GM18868 (cell line): ENCODE results near the gene IL20RA.
A peak's percentile ranks its signal among the peaks of the same experiment; 100 is the strongest.
"Not testable (repeated sequence)": the region's sequence is repeated elsewhere in the genome, so short reads cannot be mapped to it uniquely, and the experiment has no call there.

ENCODE experiments used
- ATAC-seq: cut with Tn5 transposase; IDR thresholded peaks from one replicate; pipeline ENCODE4 v1.9.1; 2021; ENCODE audit warnings: mild to moderate bottlenecking, moderate library complexity; ENCODE audit not compliant: unreplicated experiment

The IL20RA gene, protein sequence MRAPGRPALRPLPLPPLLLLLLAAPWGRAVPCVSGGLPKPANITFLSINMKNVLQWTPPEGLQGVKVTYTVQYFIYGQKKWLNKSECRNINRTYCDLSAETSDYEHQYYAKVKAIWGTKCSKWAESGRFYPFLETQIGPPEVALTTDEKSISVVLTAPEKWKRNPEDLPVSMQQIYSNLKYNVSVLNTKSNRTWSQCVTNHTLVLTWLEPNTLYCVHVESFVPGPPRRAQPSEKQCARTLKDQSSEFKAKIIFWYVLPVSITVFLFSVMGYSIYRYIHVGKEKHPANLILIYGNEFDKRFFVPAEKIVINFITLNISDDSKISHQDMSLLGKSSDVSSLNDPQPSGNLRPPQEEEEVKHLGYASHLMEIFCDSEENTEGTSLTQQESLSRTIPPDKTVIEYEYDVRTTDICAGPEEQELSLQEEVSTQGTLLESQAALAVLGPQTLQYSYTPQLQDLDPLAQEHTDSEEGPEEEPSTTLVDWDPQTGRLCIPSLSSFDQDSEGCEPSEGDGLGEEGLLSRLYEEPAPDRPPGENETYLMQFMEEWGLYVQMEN

GRCh38 chr6:137044366-137045221 lies at the start of gene IL20RA:
Gene IL20RA (minus strand): TSS chr6:137044965. CDS start chr6:137044728, 237 bp downstream.
- no peak for ATAC-seq

DNA sequence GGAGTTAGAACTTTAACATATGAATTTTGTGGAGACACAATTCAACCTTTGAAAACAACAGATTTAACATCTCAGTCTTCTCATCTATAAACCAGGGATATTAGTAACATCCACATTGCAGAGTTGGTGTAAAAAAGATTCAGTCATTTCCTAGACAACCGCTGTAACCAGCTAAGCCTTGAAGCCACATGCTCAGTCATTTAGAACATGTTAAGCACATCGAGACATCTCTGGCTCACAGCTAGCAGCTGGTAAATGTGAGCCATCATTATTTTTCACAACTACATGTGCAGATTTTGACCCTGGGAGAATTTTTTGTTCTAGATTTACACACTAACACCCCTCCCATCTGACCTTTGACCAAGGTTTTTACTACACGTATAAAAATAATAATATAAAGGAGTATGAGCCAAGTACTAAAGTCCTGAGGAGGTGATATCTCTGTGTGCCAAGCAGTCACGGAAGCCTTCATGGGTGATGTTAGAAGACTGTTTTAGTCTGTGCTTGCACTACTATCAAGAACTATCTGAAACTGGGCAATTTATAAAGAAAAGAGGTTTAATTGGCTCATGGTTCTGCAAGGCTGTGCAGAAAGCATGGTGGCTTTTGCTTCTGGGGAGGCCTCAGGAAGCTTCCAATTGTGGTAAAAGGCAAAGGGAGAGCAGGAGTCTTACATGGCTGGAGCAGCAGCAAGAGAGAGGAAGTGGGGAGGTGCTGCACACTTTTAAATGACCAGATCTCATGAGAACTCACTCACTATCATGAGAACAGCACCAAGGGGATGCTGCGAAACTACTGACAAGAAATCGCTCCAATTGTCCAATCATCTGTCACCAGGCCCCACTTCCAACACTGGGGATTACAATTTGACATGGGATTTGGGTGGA lies 48.7 kb upstream of the IL20RA start:
- ATAC-seq, result no peak

GRCh38 chr6:137092018-137092417 lies 47.3 kb upstream of the IL20RA start:
- no peak for ATAC-seq

DNA sequence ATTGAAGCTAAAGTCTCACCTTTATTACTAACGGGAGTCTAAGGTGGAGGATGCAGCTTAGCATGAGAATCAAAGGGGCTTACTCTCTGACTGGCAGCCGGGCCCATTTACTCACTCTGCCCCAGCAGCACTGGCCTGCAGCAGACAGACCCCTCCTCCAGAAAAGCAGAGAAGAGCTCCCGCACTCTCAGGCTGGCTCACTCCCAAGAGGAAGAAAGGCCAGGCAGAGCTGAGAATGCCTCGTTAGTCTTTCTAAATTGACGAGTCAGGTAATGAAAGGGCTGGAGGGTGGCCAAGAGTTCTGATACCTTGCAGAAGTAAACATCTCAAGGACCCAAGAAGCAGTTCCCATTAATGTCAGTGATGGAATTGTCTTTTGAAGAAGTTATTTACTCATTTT lies 44.5 kb upstream of the IL20RA start:
- ATAC-seq, result no peak

GRCh38 chr6:137087902-137088301 lies 43.1 kb upstream of the IL20RA start:
- no peak for ATAC-seq

GRCh38 chr6:137086031-137086430 lies 41.3 kb upstream of the IL20RA start:
- ATAC-seq, result no peak

DNA sequence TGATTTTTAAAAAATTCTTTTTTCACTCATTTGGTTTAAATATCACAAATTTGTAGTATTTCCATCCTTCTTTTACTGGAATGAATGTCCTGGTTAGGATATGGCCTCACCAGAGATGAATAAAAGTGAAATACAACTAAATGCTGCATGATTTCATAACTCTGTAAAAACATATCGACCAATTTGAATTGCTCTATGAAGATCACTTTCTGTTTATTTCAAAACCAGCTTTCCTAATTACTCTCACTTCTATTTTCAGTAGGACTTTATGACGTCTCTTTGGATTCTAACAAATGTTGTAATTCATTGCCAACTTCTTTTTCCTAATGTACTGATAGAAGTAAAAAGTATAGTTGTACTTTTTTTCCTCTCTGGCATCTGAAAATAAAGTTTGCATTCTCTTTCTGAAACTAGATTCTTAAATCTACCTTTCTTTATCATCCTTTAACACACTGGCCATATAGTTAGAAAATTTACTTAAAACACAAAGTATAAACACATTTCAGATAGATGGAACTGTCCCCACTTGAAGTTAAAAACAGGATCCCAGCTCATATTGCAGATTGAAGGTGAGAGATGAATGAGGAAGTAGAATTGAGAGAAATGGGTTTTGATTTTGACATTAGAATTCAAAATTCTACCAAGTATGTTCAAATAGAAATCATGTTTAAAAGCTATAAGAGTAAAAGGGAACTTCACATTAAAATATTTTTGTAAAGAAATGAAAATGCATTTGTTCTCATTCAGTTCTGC lies 40.3 kb upstream of the IL20RA start:
- no peak for ATAC-seq

GRCh38 chr6:137084090-137084489 lies 39.3 kb upstream of the IL20RA start:
- ATAC-seq, result no peak

GRCh38 chr6:137081997-137082396 lies 37.2 kb upstream of the IL20RA start:
- ATAC-seq, result no peak

DNA sequence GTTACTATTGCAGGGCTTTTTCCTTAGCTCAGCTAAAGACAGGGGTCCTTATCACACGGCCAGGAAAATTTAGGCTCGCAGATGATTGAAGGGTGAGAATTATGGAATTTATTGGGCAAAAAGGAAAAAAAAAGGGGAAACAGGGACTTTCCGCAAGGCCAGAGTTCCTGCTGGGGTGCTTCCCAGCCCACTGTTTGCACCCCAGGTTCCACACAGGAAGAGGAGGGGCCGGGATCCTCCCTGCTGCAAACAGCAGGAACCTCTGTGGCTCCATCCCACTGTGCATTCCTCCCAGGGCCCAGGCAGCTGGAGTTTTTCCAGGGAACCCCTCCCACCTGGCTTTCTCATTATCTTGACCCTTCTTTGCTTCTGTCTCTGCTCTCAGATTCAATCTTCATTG lies 35.9 kb upstream of the IL20RA start:
- no peak for ATAC-seq

- peak; percentile 100 for ATAC-seq
These were observed 31.7 kb upstream of the IL20RA start for GRCh38 chr6:137076277-137077068.

- not testable (repeated sequence) for ATAC-seq
These were observed 31.0 kb upstream of the IL20RA start for GRCh38 chr6:137075790-137076189.

- no peak for ATAC-seq
These were observed 25.5 kb upstream of the IL20RA start for GRCh38 chr6:137070303-137070702.

DNA sequence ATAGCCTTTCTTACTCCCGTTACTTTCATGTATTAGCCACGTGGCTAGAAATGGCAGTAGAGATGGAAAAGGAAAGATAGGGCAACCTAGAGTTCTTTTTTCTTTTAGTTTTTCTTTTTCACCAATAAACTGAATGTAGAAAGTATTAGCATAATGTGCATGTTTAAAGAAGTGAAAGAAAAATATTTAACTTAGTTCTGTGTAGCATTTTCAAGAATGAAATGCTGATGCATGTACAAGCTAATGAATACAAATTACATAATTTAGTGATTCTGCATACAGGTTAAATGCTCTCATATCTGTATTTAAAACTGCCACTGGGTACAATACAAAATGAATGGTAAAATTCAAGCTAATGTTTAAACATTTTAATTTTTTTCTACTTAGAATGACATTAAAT lies 22.6 kb upstream of the IL20RA start:
- no peak for ATAC-seq

- ATAC-seq, result no peak
These were observed 13.3 kb upstream of the IL20RA start for GRCh38 chr6:137058037-137058436.

DNA sequence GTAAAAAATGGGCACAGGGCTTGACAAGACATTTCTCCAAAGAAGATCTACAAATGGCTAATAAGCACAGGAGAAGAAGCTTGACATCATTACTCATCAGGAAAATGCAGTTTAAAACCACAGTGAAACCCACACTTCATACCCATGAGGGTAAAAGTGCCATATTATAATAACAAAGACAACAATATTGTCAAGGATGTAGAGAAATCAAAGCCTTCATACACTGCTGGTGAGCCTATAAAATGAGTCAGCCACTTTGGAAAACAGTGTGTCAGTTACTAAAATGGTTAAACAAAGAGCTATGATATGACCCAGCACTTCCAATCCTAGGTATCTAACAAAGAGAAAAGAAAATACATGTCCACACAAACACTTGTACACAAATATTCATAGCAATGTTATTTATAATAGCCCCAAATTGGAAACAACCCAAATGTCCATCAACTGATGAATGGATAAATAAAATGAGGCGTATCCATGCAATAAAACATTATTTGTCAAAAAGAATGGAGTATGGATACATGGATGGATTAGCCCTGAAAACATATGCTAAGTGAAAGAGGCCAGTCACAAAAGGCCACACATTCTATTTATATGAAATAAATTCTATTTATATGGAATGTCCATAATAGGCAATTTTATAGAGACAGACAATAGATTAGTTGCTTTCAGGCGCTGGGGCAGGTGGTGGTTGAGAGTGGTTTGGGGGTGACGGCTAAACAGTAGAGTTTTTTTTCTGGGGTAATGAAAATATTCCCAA lies 11.5 kb upstream of the IL20RA start:
- ATAC-seq, result no peak

DNA sequence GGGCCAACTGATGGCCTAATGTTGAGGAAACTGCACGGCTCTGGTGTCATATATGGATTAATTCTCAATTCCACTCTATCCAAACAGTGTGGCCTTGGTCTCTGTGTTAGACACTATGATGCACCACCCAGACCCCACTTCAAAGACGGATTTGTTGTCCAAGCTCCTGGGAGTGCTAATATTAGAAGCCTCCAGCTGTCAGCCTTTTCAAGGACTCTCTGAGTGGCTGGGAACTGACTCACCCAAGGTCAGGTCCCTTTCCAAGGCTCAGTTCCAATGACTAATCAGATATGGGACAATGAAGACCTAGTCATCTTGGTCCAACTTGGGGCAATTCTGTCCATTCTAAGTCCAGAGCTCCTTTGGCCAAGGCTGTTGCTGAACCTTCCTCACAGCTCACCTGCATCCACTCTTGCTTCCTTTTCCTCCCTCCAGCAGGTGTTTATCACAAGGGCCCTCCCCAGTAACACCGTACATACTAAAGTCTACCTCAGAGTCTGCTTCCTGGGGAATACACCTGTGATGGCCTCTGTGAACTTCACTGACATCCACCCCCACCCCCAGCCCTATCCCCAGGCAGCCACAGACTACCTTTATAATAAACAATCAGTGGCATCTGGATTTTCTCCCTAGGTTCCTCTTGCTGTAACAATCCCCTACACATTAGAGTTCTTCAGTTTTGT lies 7.2 kb upstream of the IL20RA start:
- no peak for ATAC-seq

DNA sequence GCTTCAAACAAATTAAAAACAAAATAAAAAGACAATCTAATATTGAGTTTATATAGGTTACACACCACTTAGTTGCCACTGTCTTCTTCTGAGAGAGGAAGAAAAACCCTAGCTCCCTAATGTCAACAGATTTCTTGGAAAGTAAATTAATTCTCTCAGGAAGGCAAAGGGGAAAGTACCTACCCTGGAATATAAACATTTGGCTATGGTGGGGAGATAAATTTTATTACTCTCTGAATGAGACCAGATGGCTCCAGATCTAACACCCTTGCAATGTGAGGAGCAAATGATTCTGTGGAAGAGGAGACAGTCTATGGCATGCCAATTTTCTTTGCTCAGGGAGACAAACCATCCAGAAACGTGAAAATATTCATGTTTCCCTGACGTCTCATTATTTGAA lies 4.3 kb upstream of the IL20RA start:
- ATAC-seq, result no peak
